ENCODE measurements around the gene LMO7. TPM values are rescaled to one million over a fixed set of nuclear protein-coding genes. Genes with fewer than 3 reads are reported as not detected.
"Not testable (repeated sequence)": the region's sequence is repeated elsewhere in the genome, so short reads cannot be mapped to it uniquely, and the experiment has no call there.

LMO7 gene
- total RNA-seq, 1 experiment from 2014 or later: 20.4 TPM

DNA sequence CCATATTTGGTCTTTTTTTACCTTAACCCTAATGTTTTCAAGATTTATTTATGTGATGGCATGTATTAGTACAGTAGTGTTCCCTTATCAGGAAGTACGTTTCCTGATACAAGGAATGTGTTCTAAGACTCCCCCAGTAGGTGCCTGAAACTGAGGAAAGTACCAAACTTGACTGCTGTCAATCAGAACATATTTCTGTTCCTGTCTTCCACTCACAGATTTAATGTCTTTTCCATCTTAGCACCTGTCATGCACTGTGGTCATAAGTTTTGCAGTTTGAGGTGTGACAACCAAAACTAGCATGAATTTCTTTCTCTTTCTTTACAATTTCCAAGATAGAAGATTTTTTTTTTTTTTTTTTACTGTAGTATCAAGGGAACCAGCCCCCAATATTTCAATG, 62.9 kb downstream of the LMO7 start:
- Histone ChIP-seq H2BK5ac (ENCODE audit: insufficient read length, low read length) (no peak overlapping the region), H4K20me1 (ENCODE audit: control insufficient read depth, insufficient read depth, insufficient read length) (no peaks in the 10 kb centered on the region)
- no CpG with 5 or more reads among the region's 1 CpG for WGBS (ENCODE audit: extremely low coverage, insufficient read length, low lambda C conversion rate)

GRCh38 chr13:75699717-75700116, 63.6 kb downstream of the LMO7 start:
- not testable (repeated sequence) for H3K4me1 ChIP-seq (ENCODE audit: insufficient read depth, low read length); H2AK5ac ChIP-seq (ENCODE audit: insufficient read length, low read length); H4K20me1 ChIP-seq (ENCODE audit: control insufficient read depth, insufficient read depth, insufficient read length); H4K91ac ChIP-seq (ENCODE audit: insufficient read length, low read depth, low read length); H2BK5ac ChIP-seq (ENCODE audit: insufficient read length, low read length); H3K23me2 ChIP-seq (ENCODE audit: insufficient read length, low read depth, low read length, poor library complexity, severe bottlenecking); H3K9me3 ChIP-seq (ENCODE audit: control insufficient read depth, low read depth, low read length); H3K27ac ChIP-seq (ENCODE audit: insufficient read length, low read depth, low read length); H3K4me2 ChIP-seq (ENCODE audit: insufficient read depth, insufficient read length, low read length); H3K4ac ChIP-seq (ENCODE audit: low read depth, low read length); H3K79me2 ChIP-seq (ENCODE audit: insufficient read depth, low read length); H3K56ac ChIP-seq (ENCODE audit: insufficient read length, low read depth, low read length); H4K5ac ChIP-seq (ENCODE audit: insufficient read length, low read depth, low read length); H4K8ac ChIP-seq (replicated peaks; ENCODE audit: insufficient read length, low read depth, low read length); H3K79me1 ChIP-seq (ENCODE audit: insufficient read depth, low read depth, low read length, poor library complexity, severe bottlenecking); H3K14ac ChIP-seq (ENCODE audit: insufficient read depth, low read length); H2BK20ac ChIP-seq (ENCODE audit: low read depth, low read length, poor library complexity, severe bottlenecking); H3K18ac ChIP-seq (ENCODE audit: insufficient read length, low read depth, low read length); H3K9ac ChIP-seq (ENCODE audit: extremely low read depth, insufficient read length, low read length); H2BK15ac ChIP-seq (ENCODE audit: low read depth, low read length); H2BK12ac ChIP-seq (ENCODE audit: insufficient read length, low read depth, low read length); H3K4me3 Mint-ChIP-seq; H3T11ph ChIP-seq (ENCODE audit: low read length); DNase-seq; H3K23ac ChIP-seq (ENCODE audit: insufficient read length, low read depth, low read length); H2BK120ac ChIP-seq (ENCODE audit: low read depth, low read length, poor library complexity, severe bottlenecking); H3K27me3 Mint-ChIP-seq (ENCODE audit: low read depth); H3K27me3 ChIP-seq (ENCODE audit: insufficient read depth, low read length); H2AFZ ChIP-seq (ENCODE audit: low read length)
- Mint-ChIP-seq H3K4me1 (peaks cover 2 to 13% of the 10 kb centered on the region in 2 experiments; a peak in 3 of 4 replicates), H3K9me3 (peaks cover 25 to 38% of the 10 kb centered on the region in 2 experiments), H3K36me3 (ENCODE audit: insufficient read depth in 1 of 3, low read depth in 3 of 3) (peaks cover 31 to 51% (median 33%) of the 10 kb centered on the region in 3 experiments), H3K27ac (peak overlapping the region; percentile 59 to 85 (median 80); a peak in 5 of 7 replicates)
- no CpG with 5 or more reads among the region's 7 CpGs for WGBS (ENCODE audit: extremely low coverage, insufficient read length, low lambda C conversion rate)

More for the DNA sequence above, 62.9 kb downstream of the LMO7 start:
- Histone ChIP-seq H2BK15ac (ENCODE audit: low read depth, low read length) (no peak overlapping the region), H2BK20ac (ENCODE audit: low read depth, low read length, poor library complexity, severe bottlenecking) (no peak overlapping the region), H4K8ac (replicated peaks; ENCODE audit: insufficient read length, low read depth, low read length) (no peak overlapping the region), H3K27ac (ENCODE audit: insufficient read length, low read depth, low read length) (no peak overlapping the region), H4K91ac (ENCODE audit: insufficient read length, low read depth, low read length) (no peak overlapping the region), H3K9me3 (ENCODE audit: control insufficient read depth, low read depth, low read length) (peaks cover 8% of the 10 kb centered on the region), H3K23ac (ENCODE audit: insufficient read length, low read depth, low read length) (no peak overlapping the region), H2AFZ (ENCODE audit: low read length) (no peak overlapping the region), H4K5ac (ENCODE audit: insufficient read length, low read depth, low read length) (no peak overlapping the region), H3K79me1 (ENCODE audit: insufficient read depth, low read depth, low read length, poor library complexity, severe bottlenecking) (no peaks in the 10 kb centered on the region), H3K56ac (ENCODE audit: insufficient read length, low read depth, low read length) (no peak overlapping the region), H2AK5ac (ENCODE audit: insufficient read length, low read length) (no peak overlapping the region), H3K14ac (ENCODE audit: insufficient read depth, low read length) (no peak overlapping the region), H3K4me2 (ENCODE audit: insufficient read depth, insufficient read length, low read length) (no peak overlapping the region), H3K9ac (ENCODE audit: extremely low read depth, insufficient read length, low read length) (no peak overlapping the region), H3T11ph (ENCODE audit: low read length) (no peak overlapping the region), H3K4me1 (ENCODE audit: insufficient read depth, low read length) (no peaks in the 10 kb centered on the region), H3K18ac (ENCODE audit: insufficient read length, low read depth, low read length) (no peak overlapping the region), H2BK12ac (ENCODE audit: insufficient read length, low read depth, low read length) (no peak overlapping the region), H3K23me2 (ENCODE audit: insufficient read length, low read depth, low read length, poor library complexity, severe bottlenecking) (no peaks in the 10 kb centered on the region), H3K27me3 (ENCODE audit: insufficient read depth, low read length) (no peaks in the 10 kb centered on the region), H3K4ac (ENCODE audit: low read depth, low read length) (no peak overlapping the region), H3K79me2 (ENCODE audit: insufficient read depth, low read length) (0 out of 2 replicates have a peak, but pooled peaks cover 2% of the 10 kb centered on the region), H2BK120ac (ENCODE audit: low read depth, low read length, poor library complexity, severe bottlenecking) (no peak overlapping the region)
- Mint-ChIP-seq H3K9me3 (peaks cover 25 to 38% of the 10 kb centered on the region in 2 experiments), H3K4me1 (peaks cover 2 to 13% of the 10 kb centered on the region in 2 experiments; a peak in 3 of 4 replicates), H3K27ac (no peak overlapping the region; a peak in 1 of 7 replicates), H3K36me3 (ENCODE audit: insufficient read depth in 1 of 3, low read depth in 3 of 3) (peaks cover 31 to 51% (median 33%) of the 10 kb centered on the region in 3 experiments), H3K4me3 (no peak overlapping the region), H3K27me3 (ENCODE audit: low read depth) (no peaks in the 10 kb centered on the region; the same call in 1 of the 2 replicates)
- TF ChIP-seq, protein P1, sequence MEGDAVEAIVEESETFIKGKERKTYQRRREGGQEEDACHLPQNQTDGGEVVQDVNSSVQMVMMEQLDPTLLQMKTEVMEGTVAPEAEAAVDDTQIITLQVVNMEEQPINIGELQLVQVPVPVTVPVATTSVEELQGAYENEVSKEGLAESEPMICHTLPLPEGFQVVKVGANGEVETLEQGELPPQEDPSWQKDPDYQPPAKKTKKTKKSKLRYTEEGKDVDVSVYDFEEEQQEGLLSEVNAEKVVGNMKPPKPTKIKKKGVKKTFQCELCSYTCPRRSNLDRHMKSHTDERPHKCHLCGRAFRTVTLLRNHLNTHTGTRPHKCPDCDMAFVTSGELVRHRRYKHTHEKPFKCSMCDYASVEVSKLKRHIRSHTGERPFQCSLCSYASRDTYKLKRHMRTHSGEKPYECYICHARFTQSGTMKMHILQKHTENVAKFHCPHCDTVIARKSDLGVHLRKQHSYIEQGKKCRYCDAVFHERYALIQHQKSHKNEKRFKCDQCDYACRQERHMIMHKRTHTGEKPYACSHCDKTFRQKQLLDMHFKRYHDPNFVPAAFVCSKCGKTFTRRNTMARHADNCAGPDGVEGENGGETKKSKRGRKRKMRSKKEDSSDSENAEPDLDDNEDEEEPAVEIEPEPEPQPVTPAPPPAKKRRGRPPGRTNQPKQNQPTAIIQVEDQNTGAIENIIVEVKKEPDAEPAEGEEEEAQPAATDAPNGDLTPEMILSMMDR (conservative IDR thresholded peaks at IDR 0.05): no peak
- no peak for DNase-seq
